Right lobe of liver (tissue), 6 donors: ENCODE data around the gene KIAA1143. TPM values are rescaled to one million over a fixed set of nuclear protein-coding genes. Genes with fewer than 3 reads are reported as not detected.

Source experiments
- ATAC-seq, 4 donors: fragments of 200-7000 bp; cut with Tn5 transposase; one replicate each; pipeline ENCODE4 v1.9.1; 2020; ENCODE audit warnings: mild to moderate bottlenecking in 4 of 4, moderate library complexity in 4 of 4
- DNase-seq, 3 donors: peaks; one replicate each; pipeline ENCODE4 v3.0.0-alpha.2; 2020
- H3K27ac ChIP-seq, 3 donors: fragments of 200-600 bp; one replicate each; pipeline ENCODE4 v1.8.0; 2022
- H3K27me3 ChIP-seq, 2 donors: fragments of 200-600 bp; one replicate each; pipeline ENCODE4 v1.8.0; 2022
- H3K36me3 ChIP-seq, 4 donors: fragments of 200-600 bp; sonication (generic) in 1 of 4; one replicate each; pipeline versions ENCODE4 v1.5.1 to v1.8.0; 2017 to 2022; ENCODE audit warnings: control low read depth in 1 of 4
- H3K4me1 ChIP-seq, 4 donors: fragments of 200-600 bp; sonication (generic) in 1 of 4; one replicate each; pipeline versions ENCODE4 v1.5.1 to v1.8.0; 2017 to 2022; ENCODE audit warnings: control low read depth in 1 of 4
- H3K4me3 ChIP-seq, 3 donors: fragments of 200-600 bp; one replicate each; pipeline ENCODE4 v1.8.0; 2022
- H3K9me3 ChIP-seq, 4 donors: fragments of 200-600 bp; sonication (generic) in 1 of 4; one replicate each; pipeline versions ENCODE4 v1.5.1 to v1.8.0; 2017 to 2022; ENCODE audit warnings: control low read depth in 1 of 4
- POLR2A ChIP-seq: fragments of 450-650 bp; IDR thresholded peaks from one replicate; pipeline ENCODE4 v1.6.1; 2017; ENCODE audit warnings: antibody characterized with exemption, mild to moderate bottlenecking
- WGBS: methylation state at CpG from one replicate; pipeline ENCODE4 v1.1.6; 2018; ENCODE audit warnings: low coverage, low lambda C conversion rate; ENCODE audit not compliant: insufficient coverage; ENCODE audit errors: missing lambda C conversion rate; 5-methylcytosine and 5-hydroxymethylcytosine counted together
- intact Hi-C, 2 donors: fragments of 100-400 bp; cut with DNase I; formaldehyde crosslinking; loops; one replicate each; pipeline versions ENCODE4 v1.11.2 to v1.14.1; 2022
- total RNA-seq, 6 experiments: library from RNA; depleted of rRNA in 2 of 6; stranded (reverse); fragments of >200 nt in 2 of 6; fragmentation: NEBNext Ultra II Directional in 3 of 6; extraction: Animal tissue kit (Norgen Biotek cat#: 25700) in 3 of 6; gene quantifications; one replicate each; pipeline versions ENCODE4 v1.1.0 to v1.2.4, GENCODE V29; 2016 to 2023
- TF ChIP-seq, protein P1 (sequence below), 4 donors: fragments of 200-600 bp in 3 of 4; fragments of 450-650 bp in 1 of 4; IDR thresholded peaks; one replicate each; pipeline versions ENCODE4 v1.5.1 to v1.8.0; 2016 to 2022; ENCODE audit warnings: antibody characterized with exemption in 4 of 4, mild to moderate bottlenecking in 2 of 4
- donor health status: DM: no; HTN: yes; CAD: no.
- donor health status: DM: no; HTN: no; CAD: no.
- donor health status: DM: no; HTN: no; CAD: no.
- donor health status: DM: no; HTN: yes; CAD: no.
- donor health status: DM: no; HTN: yes; CAD: no.

KIAA1143 gene
- total RNA-seq, 6 experiments from 2014 or later = 7.2 to 11.6 (median 8.5) TPM

DNA sequence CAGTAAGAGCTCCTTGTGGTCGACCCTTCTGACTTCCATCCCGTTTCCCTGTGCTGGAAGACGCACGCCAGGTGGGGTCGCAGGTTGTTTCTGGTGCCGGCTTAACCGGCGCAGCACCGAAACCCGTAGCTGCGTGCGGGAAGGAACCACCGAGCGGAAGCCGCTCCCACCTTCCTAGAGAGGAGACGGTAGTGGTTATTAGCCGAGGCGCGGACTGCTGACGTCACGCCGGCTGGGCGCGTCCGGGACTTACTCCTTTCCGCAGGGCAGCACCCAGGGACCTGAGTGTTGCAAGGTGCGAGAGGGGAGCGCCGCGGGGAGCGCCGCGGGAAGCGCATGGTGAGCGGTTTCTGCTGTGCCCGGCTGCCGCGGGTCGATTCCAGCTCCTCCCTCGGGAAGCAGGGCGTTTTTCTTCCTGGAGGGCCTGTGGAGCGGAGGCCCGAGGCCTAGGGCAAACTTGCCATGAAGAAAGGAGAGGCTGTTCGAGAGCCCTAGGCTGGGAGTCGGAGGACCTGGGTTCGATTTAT lies 32.0 kb downstream of the KIAA1143 start, which contains the start of gene ZNF501:
Gene ZNF501, plus strand, starts transcription at position 252 of the 527 bp plus-strand sequence. CDS start 4,787 bp downstream, outside the sequence.
- peak; percentile 85 to 95 (median 94) for DNase-seq
- H3K36me3 ChIP-seq = peaks cover 0 to 10% (median 0%) of the 10 kb centered on the region in 4 donors
- H3K27me3 ChIP-seq = no peaks in the 10 kb centered on the region
- intact Hi-C loops = no loop called here
- WGBS = 0% methylated on average over 9 of the region's 46 CpGs
- peak within 1 kb of the TSS; percentile 39 to 74 (median 67) for H3K4me3 ChIP-seq
- no peaks in the 10 kb centered on the region for H3K4me1 ChIP-seq
- no peak for TF ChIP-seq POLR2A
- TF ChIP-seq, protein P1, sequence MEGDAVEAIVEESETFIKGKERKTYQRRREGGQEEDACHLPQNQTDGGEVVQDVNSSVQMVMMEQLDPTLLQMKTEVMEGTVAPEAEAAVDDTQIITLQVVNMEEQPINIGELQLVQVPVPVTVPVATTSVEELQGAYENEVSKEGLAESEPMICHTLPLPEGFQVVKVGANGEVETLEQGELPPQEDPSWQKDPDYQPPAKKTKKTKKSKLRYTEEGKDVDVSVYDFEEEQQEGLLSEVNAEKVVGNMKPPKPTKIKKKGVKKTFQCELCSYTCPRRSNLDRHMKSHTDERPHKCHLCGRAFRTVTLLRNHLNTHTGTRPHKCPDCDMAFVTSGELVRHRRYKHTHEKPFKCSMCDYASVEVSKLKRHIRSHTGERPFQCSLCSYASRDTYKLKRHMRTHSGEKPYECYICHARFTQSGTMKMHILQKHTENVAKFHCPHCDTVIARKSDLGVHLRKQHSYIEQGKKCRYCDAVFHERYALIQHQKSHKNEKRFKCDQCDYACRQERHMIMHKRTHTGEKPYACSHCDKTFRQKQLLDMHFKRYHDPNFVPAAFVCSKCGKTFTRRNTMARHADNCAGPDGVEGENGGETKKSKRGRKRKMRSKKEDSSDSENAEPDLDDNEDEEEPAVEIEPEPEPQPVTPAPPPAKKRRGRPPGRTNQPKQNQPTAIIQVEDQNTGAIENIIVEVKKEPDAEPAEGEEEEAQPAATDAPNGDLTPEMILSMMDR (IDR thresholded peaks at IDR 0.05) = no peak
- peak within 1 kb of the TSS in 1 of 3 donors; percentile 43 for H3K27ac ChIP-seq
- peak; percentile 96 to 100 (median 98) for ATAC-seq
- peaks cover under 1 to 41% (median 17%) of the 10 kb centered on the region in 4 donors for H3K9me3 ChIP-seq

DNA sequence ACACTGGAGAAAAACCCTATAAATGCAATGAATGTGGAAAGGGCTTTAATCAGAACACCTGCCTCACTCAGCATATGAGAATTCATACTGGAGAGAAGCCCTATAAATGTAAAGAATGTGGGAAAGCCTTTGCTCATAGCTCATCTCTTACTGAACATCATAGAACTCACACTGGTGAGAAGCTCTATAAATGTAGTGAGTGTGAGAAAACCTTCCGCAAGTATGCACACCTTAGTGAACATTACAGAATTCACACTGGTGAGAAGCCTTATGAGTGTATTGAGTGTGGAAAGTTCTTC lies 39.4 kb downstream of the KIAA1143 start:
- H3K4me3 ChIP-seq = no peak overlapping the region
- H3K9me3 ChIP-seq = peaks cover 16 to 75% (median 46%) of the 10 kb centered on the region in 4 donors
- 100% methylated on average over 1 of the region's 1 CpG for WGBS
- H3K27me3 ChIP-seq = no peaks in the 10 kb centered on the region
- intact Hi-C loops = no loop called here
- TF ChIP-seq, protein P1 (IDR thresholded peaks at IDR 0.05) = no peak
- no peak for TF ChIP-seq POLR2A
- H3K4me1 ChIP-seq = no peaks in the 10 kb centered on the region
- no peak overlapping the region for H3K27ac ChIP-seq
- ATAC-seq = no peak
- H3K36me3 ChIP-seq = peaks cover 0 to 6% (median 0%) of the 10 kb centered on the region in 4 donors
- no peak for DNase-seq

DNA sequence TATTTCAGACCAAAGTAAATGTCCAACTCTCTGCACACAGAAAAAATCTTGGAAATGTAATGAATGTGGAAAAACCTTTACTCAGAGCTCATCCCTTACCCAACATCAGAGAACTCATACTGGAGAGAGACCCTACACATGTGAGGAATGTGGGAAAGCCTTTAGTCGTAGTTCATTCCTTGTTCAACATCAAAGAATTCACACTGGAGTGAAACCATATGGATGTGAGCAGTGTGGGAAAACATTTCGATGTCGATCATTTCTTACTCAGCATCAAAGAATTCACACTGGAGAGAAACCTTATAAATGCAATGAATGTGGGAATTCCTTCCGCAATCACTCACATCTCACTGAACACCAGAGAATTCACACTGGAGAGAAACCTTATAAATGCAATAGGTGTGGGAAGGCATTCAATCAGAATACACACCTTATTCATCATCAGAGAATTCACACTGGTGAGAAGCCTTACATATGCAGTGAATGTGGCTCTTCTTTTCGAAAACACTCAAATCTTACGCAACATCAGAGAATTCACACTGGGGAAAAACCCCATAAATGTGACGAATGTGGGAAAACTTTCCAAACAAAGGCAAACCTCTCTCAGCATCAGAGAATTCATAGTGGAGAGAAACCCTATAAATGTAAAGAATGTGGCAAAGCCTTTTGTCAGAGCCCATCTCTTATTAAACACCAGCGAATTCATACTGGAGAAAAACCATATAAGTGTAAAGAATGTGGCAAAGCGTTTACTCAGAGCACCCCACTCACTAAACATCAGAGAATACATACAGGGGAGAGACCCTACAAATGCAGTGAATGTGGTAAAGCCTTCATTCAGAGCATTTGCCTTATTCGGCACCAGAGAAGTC lies 40.0 kb downstream of the KIAA1143 start:
- no peak overlapping the region for H3K4me3 ChIP-seq
- 92% methylated on average over 9 of the region's 10 CpGs for WGBS

DNA sequence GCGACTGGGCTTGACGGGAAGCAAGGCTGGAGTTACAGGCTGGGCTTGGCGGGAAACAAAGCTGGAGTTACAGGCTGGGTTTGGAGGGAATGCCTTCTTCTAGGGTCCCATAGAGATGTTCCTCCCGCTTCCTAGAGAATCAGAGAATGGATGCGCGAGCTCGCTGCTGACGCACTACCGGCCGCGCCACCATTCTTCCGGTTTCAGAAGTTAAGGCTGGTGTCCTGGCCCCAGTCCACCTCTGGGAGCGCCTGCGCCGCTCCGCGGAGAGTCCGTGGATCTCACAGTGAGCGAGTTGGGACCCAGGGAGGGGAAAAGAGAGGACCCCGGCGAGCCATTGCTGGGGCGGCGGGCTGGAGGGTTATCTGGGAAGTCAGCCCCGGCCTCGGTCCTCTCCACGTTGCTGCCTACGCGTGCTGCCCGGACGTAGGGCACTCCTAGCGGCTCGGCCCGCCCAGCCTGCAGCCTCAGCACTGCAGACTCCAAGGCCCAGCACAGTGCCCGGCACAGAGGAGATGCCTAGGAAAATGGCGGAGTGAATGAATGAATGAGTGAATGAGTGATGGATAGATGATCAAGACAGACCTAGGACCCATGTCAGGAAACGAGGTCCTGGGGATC lies 48.9 kb downstream of the KIAA1143 start, which contains the start of gene ZNF502:
Gene ZNF502, plus strand, starts transcription at position 206 of the 621 bp plus-strand sequence. CDS start 7,602 bp downstream, outside the sequence.
- intact Hi-C loops = no loop called here
- no peak within 1 kb of the TSS for H3K27ac ChIP-seq
- WGBS = 3% methylated on average over 13 of the region's 36 CpGs

More for the DNA sequence above, 40.0 kb downstream of the KIAA1143 start:
- DNase-seq (no peak), ATAC-seq (no peak)
- no peak for TF ChIP-seq POLR2A
- TF ChIP-seq, protein P1 (IDR thresholded peaks at IDR 0.05) = no peak
- Histone ChIP-seq H3K9me3 (peaks cover 16 to 81% (median 46%) of the 10 kb centered on the region in 4 donors), H3K36me3 (peaks cover 0 to 6% (median 0%) of the 10 kb centered on the region in 4 donors), H3K27ac (no peak overlapping the region), H3K27me3 (no peaks in the 10 kb centered on the region), H3K4me1 (no peaks in the 10 kb centered on the region)
- intact Hi-C loops = no loop called here

More for the DNA sequence above, 48.9 kb downstream of the KIAA1143 start, which contains the start of gene ZNF502:
- H3K4me3 ChIP-seq = peak within 1 kb of the TSS; percentile 51 to 92 (median 68)
- H3K36me3 ChIP-seq = no peaks in the 10 kb centered on the region
- H3K4me1 ChIP-seq = no peaks in the 10 kb centered on the region
- no peaks in the 10 kb centered on the region for H3K27me3 ChIP-seq
- TF ChIP-seq POLR2A = no peak
- TF ChIP-seq, protein P1 (IDR thresholded peaks at IDR 0.05) = peak; percentile 14 to 34 (median 20)
- DNase-seq (peak; percentile 76 to 93 (median 92)), ATAC-seq (peak; percentile 93 to 99 (median 97))
- H3K9me3 ChIP-seq = peaks cover 0 to 28% (median 7%) of the 10 kb centered on the region in 4 donors
